ENCODE data around the gene GALNT8. TPM values are rescaled to one million over a fixed set of nuclear protein-coding genes. Genes with fewer than 3 reads are reported as not detected.

GALNT8 gene
- total RNA-seq, 1 donor from 2014 or later = 1.4 TPM

- Mint-ChIP-seq H3K9me3 (ENCODE audit: low read depth) (no peaks in the 10 kb centered on the region), H3K4me1 (ENCODE audit: low read depth) (no peaks in the 10 kb centered on the region), H3K4me3 (ENCODE audit: unreplicated experiment) (no peak overlapping the region), H3K27ac (ENCODE audit: unreplicated experiment) (no peak overlapping the region), H3K36me3 (ENCODE audit: low read depth) (no peaks in the 10 kb centered on the region), H3K27me3 (ENCODE audit: low read depth) (peaks cover 36% of the 10 kb centered on the region)
- TF ChIP-seq CTCF (IDR thresholded peaks at IDR 0.05) = no peak
- DNase-seq (ENCODE audit: low spot score) = no peak
Measured at GRCh38 chr12:4725057-4725456, 4.9 kb downstream of the GALNT8 start.

- no peaks in the 10 kb centered on the region for H3K36me3 Mint-ChIP-seq (ENCODE audit: low read depth)
- no peak overlapping the region for H3K4me3 Mint-ChIP-seq (ENCODE audit: unreplicated experiment)
- no peak for DNase-seq (ENCODE audit: low spot score)
- H3K27ac Mint-ChIP-seq (ENCODE audit: unreplicated experiment) = no peak overlapping the region
- no peak for TF ChIP-seq CTCF (IDR thresholded peaks at IDR 0.05)
- no peaks in the 10 kb centered on the region for H3K4me1 Mint-ChIP-seq (ENCODE audit: low read depth)
- H3K27me3 Mint-ChIP-seq (ENCODE audit: low read depth) = peaks cover 20% of the 10 kb centered on the region
- H3K9me3 Mint-ChIP-seq (ENCODE audit: low read depth) = no peaks in the 10 kb centered on the region
Measured at GRCh38 chr12:4734625-4735340, 14.6 kb downstream of the GALNT8 start.

GRCh38 chr12:4736091-4736490, 15.9 kb downstream of the GALNT8 start:
- no peak for DNase-seq (ENCODE audit: low spot score)
- Mint-ChIP-seq H3K36me3 (ENCODE audit: low read depth) (no peaks in the 10 kb centered on the region), H3K9me3 (ENCODE audit: low read depth) (no peaks in the 10 kb centered on the region), H3K27ac (ENCODE audit: unreplicated experiment) (no peak overlapping the region), H3K4me3 (ENCODE audit: unreplicated experiment) (no peak overlapping the region), H3K4me1 (ENCODE audit: low read depth) (no peaks in the 10 kb centered on the region), H3K27me3 (ENCODE audit: low read depth) (peaks cover 17% of the 10 kb centered on the region)
- TF ChIP-seq CTCF (IDR thresholded peaks at IDR 0.05) = no peak

- Mint-ChIP-seq H3K36me3 (ENCODE audit: low read depth) (no peaks in the 10 kb centered on the region), H3K9me3 (ENCODE audit: low read depth) (no peaks in the 10 kb centered on the region), H3K27me3 (ENCODE audit: low read depth) (peaks cover 23% of the 10 kb centered on the region), H3K27ac (ENCODE audit: unreplicated experiment) (no peak overlapping the region), H3K4me1 (ENCODE audit: low read depth) (no peaks in the 10 kb centered on the region), H3K4me3 (ENCODE audit: unreplicated experiment) (no peak overlapping the region)
- DNase-seq (ENCODE audit: low spot score) = no peak
- TF ChIP-seq CTCF (IDR thresholded peaks at IDR 0.05) = no peak
Measured at GRCh38 chr12:4738541-4738940, 18.3 kb downstream of the GALNT8 start.

GRCh38 chr12:4742416-4742970, 22.3 kb downstream of the GALNT8 start:
- H3K9me3 Mint-ChIP-seq (ENCODE audit: low read depth) = peaks cover 5% of the 10 kb centered on the region
- no peak for DNase-seq (ENCODE audit: low spot score)
- peaks cover 16% of the 10 kb centered on the region for H3K27me3 Mint-ChIP-seq (ENCODE audit: low read depth)
- no peaks in the 10 kb centered on the region for H3K36me3 Mint-ChIP-seq (ENCODE audit: low read depth)
- H3K4me3 Mint-ChIP-seq (ENCODE audit: unreplicated experiment) = no peak overlapping the region
- no peak for TF ChIP-seq CTCF (IDR thresholded peaks at IDR 0.05)
- H3K4me1 Mint-ChIP-seq (ENCODE audit: low read depth) = no peaks in the 10 kb centered on the region
- H3K27ac Mint-ChIP-seq (ENCODE audit: unreplicated experiment) = no peak overlapping the region

All from chondrocyte (in vitro differentiated cells).